Measurements from ENCODE around the gene GNB4.

The GNB4 gene

DNA sequence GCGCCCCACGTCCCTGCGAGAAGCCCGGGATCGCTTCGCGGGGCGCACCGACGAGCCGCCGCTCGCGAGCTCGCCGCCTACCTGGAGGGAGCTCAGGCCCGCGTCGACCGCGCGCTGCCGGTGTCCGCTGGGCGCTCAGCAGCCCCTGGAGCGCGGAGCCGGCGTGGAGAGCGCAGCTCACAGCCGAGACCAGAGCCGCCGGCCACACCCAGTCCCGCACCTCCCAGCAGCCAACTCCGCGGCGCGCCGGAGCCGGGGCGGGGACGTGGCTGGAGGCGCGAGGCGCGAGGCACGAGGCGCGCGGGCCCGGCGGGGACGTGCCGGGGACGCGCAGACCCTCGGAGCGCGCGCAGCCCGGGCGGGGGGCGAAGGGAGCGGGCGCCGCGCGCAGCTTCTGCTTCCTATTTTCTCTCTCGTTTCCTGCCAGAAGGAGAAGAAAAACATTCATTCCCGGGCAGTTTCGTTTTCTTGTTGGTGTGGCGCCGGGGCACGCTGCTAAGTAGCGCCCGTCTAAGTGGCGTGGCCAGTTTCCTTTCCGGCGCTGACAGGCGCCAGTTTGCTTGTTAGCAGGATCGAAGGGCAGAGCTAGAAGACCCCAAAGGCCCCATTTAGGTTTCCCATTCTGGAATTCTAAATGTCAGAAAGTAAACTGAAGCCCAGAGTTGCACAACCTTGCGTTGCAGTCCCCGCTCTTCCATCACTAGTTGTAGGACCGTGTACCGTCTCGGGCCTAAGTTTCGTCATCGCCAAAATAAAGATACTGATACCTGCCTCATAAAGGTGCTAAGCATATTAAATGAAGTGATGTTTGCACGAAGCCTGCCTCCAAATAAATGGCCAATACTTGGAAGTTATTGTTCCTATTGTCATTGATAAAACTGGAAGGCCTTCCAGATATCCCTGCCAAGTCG, at the start of gene GNB4:
Gene GNB4 (minus strand): TSS at position 206 of the 911 bp plus-strand sequence. CDS start 25,270 bp downstream, outside the sequence.
- peak; percentile 88 to 92 for DNase-seq

DNA sequence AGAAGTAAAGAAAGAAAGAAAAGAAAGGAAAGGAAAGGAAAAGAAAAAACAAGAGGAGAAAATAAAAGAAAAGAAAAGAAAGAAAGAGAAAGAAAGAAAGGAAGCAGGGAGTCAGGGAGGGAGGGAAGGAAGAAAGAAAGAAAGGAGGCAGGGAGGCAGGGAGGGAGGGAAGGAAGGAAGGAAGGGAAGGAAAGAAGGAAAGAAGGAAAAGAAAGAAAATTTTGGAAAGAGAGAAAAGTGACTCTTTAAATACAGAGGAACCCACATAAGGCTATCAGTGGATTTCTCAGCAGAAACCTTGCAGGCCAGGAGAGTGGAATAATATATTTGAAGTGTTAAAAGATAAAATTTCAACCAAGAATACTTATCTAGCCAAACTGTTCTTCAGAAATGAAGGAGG, 44.2 kb upstream of the GNB4 start:
- DNase-seq = no peak

DNA sequence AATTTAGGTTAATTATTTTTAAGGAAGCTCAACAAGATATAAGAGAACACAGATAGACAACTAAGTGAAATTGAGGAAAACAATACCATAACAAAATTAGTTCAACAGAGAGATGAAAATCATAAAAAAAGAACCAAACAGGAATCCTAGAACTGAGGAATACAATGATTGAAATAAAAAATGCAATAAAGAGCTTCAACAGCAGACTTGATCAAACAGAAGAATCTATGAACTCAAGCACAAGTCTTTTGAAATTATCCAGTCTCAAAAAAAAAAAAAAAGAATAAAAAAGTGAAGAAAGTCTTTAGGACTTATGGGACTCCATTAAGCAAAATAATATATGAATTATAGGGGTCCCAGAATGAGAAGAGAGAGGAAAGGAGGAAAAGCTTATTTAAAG, 42.0 kb upstream of the GNB4 start:
- DNase-seq = no peak

DNA sequence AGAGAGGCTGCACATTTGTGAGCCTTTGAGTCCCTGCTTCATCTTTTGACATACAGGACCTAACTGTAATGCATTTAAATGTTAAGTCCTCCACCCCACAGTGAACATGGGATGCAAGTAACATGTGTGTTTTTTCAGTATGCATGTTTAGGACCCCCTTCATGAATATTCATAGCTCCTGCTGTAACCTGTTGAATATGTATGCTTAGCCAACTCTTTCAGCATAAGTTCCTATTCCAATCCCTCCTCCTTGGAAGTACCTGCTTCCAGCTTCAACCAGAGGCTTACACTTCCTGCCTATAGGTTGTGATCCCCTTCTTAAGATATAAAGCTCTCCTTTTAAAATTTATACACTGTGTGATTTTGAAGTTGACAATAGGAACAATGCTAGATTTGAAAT, 36.9 kb upstream of the GNB4 start:
- DNase-seq = no peak

DNA sequence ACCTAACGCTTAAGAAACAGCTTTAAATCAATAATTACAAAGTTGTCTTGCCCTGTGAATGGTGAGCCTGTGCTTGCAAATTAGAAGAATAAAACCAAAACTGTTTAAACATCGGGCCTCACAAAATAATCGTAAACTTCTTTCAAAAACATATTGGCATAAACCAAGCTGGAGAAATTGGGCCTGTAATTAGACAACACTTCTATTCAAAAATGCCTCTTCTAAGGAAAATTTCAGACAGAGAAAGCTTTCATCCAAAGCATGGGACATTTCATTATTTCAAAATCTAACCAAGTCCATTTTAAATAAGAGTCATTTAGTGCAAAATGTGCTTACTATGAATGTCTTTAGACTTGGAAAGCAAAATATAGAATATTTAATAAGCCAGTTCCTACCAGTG, 35.5 kb upstream of the GNB4 start:
- no peak for DNase-seq

DNA sequence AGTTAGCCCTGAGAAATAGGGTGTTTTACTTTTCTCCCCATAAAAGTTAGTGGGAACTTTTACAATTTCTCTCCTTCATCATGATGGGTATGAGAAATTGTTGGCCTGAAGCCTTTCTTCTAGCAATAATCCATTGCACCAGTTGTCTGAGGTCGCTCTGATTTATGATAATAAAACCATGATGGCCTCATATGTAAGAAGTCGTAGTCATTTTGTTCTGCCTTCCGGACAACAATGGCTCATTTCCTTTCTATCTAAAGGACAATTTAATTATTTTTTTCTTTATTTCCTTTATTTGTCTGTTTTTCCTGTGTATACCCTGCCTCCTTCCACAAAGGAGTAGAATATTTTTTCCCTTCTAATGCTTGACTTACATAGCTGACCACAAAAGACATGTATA, 31.6 kb upstream of the GNB4 start:
- no peak for DNase-seq

DNA sequence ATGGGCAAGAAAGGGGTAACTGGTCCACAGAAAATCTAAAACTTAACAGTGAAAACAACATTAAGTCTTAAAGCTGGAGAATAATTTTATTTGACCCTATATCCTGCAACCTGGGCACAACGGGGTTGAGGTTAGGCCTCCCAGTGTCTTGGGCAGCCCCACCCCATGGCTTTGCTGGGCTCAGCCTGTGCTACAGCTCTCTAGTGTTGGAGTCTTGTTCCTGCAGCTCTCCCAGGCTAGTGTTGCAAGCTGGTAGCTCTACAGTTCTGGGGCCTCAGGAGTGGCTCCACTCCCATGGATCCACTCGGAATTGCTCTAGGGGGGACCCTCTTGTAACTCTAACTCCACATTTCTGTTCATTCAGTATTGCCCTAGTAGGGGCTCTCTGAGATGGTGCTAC, 24.9 kb upstream of the GNB4 start:
- no peak for DNase-seq

DNA sequence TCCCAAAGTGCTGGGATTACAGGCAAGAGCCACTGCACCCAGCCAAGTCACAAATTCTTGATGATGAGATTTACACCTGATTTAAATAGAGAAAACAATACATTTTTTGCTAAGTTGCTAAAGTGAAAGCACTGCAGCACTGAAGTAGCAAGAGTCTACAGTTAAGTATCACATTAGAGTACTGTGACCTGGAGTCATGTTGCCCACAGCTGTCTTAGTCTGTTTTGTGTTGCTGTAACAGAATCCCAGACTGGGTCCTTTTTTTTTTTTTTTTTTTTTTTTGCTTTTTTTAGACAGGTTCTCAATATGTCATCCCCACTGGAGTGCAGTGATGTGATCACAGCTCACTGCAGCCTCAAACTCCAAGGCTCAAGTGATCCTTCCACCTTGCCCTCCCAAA, 23.2 kb upstream of the GNB4 start:
- DNase-seq = no peak

DNA sequence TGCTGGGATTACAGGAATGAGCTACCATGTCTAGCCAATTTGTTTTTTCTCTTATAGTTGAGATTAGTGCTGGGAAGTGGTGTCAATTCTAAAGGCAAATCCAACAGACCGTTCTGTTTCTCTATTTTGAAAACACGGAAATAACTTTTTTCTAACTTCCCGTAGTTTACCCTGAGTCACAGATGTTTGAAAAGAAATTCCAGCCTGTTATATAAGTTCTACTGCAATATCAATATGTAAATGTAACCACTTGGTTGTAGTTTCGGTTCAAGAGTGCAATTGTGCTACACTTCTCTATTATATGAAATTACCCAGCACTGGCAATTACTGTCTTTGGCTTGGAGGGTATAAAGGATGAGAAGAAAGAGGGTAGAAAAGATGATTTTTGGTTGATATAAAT, 22.3 kb upstream of the GNB4 start:
- DNase-seq = no peak

DNA sequence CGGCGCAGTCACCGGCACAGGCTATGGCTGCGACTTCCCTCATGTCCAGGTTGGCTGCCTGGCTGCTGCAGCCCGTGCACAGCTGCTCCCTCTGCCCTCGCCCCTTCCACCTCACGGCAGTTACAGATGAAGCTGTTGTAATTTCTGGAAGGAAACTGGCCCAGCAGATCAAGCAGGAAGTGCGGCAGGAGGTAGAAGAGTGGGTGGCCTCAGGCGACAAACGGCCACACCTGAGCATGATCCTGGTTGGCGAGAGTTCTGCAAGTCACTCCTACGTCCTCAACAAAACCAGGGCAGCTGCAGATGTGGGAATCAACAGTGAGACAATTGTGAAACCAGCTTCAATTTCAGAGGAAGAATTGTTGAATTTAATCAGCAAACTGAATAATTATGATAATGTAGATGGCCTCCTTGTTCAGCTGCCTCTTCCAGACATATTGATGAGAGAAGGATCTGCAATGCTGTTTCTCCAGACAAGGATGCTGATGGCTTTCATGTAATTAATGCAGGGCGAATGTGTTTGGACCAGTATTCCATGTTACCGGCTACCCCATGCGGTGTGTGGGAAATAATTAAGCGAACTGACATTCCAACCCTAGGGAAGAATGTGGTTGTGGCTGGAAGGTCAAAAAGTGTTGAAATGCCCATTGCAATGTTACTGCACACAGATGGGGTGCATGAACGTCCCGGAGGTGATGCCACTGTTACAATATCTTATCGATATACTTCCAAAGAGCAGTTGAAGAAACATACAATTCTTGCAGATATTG, 13.2 kb upstream of the GNB4 start:
- DNase-seq = peak in 1 of 2 experiments; percentile 60

DNA sequence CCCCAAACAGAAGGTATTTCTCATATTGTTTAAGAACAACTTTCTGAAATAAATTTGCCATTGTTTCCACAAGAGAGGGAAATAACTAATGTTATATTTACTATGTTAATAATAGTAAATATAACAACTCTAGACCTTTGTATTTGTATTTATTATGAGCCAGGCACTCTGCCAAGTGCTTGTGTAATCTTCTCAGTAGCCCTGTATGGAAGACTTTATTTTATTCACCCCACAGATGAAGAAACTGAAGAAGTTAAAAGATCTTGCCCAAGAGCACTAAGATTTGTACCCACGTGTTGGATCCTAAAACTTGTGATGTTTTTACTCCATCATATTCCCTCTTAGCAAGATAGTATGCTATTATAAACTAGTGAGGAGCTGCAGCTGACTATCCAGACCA, 12.0 kb upstream of the GNB4 start:
- no peak for DNase-seq

DNA sequence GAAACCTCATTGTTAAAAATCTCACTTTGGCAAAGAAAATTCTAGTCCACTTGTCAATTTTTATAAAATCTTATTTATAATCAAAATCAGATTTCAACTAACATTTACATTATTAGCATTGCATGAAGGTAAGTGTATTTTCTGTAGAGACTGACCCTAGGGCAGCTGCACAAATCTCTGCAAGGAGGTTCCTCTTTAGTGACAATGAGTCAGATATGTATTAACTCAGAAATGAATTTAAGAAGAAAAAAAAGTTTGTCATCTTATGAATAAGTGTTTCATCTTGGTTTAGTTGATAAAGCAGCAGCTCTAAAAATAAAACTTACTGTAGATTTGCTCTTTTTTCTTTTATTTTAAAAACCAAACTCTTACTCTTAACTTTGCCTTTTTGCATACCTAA, 9.0 kb upstream of the GNB4 start:
- DNase-seq = no peak

DNA sequence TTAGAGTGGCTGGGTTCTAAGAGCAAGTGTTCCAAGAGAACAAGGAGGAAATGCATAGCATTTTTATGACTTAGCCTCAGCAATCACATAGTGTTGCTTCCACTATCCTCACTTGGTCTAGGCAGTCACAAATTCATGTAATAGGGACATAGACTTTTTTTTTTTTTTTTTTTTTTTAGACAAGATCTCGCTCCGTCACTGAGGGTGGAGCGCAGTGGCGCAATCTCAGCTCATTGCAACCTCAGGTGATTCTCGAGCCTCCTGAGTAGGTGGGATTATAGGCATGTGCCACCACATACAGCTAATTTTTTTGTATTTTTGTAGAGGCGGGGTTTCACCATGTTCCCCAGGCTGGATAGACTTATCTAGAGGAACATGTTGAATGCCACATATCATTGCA, 4.7 kb upstream of the GNB4 start:
- DNase-seq = no peak

DNA sequence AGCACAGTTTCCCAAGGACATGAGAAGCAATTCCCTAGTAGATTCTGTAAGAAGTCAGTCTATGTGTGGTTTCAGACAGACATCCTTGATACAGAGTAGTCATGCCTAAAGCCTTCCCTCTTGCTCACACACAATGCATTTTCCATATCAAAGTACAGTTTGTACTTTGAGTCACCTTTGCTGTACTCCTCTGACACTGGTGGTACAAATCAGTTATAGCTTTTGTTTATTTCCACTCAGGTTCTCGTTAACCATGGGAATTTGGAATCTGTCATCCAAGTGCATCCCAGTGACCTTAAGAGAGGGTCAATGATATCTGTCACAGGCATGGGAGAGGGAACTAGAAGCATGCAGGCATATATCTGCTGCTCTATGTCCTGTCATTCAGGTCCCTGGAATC, 3.6 kb upstream of the GNB4 start:
- DNase-seq = no peak

DNA sequence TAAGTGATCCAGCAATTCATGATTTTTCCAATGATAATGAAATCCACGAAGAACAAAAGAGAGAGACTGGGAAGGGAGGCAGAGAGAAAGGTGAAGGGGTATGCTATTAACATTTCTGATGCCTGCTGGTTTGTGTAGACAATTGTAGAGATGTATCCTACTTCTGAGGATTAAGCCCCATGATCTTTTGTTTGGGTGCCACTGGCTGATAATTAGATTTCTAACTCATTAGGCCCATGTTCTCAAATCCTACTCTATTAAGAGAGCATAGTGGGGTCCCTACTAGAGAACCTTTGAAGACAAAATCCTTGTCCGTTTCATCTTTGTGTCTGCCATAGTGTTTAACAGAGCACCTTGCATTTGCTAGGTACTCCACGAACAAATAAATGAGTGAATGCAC, 2.7 kb upstream of the GNB4 start:
- DNase-seq = no peak

DNA sequence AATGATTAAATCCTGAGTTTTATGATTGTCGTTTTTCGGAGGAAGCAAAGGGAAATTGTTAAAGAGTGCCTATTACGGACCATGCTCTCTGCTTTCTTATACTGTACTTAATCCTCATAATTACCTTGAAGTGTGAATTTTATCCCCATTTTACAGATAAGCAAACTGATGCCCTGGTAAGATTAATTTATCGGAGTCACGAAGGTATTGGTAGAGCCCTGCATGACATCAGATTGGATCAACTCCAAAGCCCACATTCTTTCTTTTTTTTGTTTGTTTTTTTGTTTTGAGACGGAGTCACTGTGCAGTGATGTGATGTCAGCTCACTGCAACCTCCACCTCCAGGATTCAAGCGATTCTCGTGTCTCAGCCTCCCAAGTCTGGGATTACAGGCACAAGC, 1.6 kb upstream of the GNB4 start:
- DNase-seq = no peak

DNA sequence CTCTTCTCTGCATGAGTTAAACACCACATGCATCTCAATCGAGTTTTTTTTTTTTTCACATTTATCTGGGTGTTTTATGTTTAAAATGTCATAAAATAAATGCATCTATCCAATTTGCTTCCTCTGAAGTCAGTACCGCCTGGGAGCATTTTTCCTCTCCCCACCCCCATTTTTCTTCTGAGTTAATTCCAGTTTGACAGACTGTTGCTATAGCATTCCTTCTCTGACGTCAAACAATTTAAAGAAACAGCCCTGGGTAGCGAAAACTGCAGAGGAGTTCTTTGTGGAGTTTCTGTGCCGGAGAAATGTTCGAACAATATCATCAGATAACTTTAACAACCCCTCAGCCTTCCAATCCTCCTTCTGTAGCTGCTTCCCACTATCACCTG, 900 bp upstream of the GNB4 start:
- no peak for DNase-seq

DNA sequence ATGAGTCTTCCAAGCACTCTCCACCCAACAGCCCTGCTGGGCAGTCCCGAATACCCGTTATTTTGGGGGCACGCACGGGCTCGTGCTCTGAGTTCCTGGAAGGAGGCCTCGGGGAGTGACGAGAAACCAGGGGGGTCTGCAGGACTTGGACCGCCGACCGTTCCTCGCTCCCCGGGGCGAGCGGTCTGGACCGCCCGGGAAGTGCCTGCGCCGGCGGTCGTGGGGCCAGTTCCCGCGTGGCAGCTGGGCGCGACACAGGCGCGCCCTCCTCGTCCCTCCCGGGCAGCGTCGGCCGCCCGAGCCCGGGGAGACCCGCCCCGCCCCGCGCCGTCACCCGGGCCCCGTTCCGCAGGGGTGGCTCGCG, 387 bp downstream of the GNB4 start:
- no peak for DNase-seq

DNA sequence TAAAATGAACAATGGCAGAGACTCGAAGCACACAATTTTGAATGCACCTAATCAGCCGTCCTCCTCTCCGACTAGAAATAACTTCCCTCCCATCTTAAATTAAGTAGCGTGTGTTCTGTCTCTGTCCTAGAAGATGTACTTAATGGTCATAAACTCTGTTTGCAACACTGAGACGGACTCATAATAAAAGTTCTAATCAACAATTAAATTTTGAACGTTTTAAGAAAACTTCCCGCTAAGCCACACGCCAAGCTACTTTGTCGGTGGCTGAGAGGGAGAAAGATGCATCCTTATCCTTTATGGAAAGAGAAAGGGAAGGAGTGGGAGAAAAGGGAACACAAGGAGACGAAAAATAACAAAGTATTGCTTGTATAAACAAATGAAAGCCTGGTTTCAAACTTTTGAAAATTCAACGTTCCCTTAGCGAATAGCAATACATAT, 989 bp downstream of the GNB4 start:
- no peak for DNase-seq

DNA sequence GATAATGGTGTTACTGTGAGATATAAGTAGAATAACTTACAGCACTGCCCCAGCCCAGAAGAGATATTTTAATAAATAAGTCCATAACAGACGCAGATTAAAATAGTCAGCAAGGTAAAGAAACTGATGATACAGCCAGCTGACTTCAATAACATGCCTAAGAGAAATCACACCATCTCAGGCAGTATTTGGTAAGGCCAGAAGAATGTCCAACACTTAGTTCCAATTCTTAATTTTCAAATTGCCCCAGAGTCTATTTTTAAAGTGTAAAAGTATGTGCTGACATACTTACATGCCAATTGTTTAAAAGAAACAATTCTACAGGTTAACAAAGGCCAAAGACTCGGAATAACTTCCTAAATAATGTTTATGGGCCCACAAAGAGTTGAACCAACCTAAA, 1.6 kb downstream of the GNB4 start:
- no peak for DNase-seq

DNA sequence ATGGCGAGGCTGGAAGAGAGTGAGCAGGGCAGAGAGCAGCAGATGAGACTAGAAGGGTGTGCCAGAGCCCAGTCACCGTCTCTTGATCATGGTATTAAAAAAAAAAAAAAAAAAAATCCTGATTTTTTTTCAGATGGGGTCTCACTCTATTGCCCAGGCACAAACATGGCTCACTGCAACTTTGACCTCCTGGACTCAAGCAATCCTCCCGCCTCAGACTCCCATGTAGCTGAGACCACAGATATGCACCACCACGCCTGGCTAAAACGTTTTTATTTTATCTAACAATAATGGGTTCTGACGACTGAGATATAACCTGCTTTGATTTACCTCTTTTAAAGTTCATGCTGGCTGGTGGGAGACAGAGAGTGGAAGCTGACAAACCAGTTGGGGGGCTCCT, 4.0 kb downstream of the GNB4 start:
- DNase-seq = no peak

DNA sequence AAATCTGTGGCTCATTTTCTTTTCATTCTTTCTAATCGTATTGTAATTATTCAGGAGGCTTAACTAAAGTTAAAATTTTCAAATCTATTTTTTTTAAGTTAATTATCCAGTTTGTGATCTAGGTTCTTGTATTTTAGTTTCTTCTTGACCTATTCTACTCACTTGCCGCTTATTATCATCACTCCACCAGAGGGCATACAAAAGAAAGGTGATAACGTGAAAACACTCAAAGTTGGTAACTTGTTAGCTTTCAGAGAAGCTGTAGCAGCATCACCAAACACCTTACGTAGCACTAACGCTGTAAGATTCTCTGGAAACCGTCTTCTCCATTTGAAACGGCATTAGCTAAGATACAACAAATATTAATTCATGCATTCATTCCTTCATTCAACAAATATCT, 4.8 kb downstream of the GNB4 start:
- DNase-seq = no peak

DNA sequence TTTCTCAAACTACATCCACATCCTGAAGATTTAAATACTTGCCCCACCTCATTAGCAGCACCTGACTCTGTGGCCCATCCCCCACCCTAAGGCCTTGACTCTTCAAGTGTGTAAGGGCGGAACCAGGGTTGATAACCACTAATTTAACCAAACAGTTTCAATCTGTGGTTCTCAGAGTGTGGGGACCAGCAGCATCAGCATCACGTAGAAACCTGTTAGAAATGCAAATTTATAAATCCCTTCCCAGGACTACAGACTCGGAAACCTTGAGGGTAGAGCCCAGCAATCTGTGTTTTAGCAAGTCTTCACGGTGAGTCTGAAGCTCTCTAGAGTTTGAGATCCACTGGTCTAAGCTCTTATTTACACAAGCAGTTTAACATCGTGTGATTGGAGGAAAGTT, 12.4 kb downstream of the GNB4 start:
- no peak for DNase-seq

DNA sequence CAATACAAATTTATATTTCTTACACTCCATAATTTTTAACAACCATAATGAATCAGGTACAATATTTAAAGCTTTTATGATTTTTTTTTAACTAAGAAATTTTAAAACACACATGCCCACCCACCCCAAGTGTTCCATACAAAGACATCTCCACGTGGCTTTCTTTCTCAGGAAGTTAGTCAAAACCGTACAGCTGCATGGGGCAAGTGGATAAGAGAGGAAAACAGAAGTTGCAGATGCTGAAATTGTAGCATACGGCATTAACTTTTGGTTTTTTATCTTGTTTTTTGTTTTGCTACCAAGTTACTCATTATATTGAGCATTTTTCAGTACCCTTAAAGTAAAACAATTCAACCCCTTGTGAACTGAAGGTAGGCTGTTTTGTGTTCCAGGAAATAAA, 14.8 kb downstream of the GNB4 start:
- no peak for DNase-seq
